Spleen (tissue), 11 donors: ENCODE measurements around the gene SCD5. TPM values are rescaled to one million over a fixed set of nuclear protein-coding genes. Genes with fewer than 3 reads are reported as not detected.

Source experiments
- DNase-seq: peaks from one replicate; pipeline ENCODE4 v3.0.0-alpha.2; 2020
- H3K27ac ChIP-seq, 8 donors: fragments of 200-600 bp; sonication (generic) in 7 of 8; 1 replicate in 4 of 8; 2 replicates in 4 of 8; pipeline versions ENCODE4 v1.5.0 to v1.8.0; 2016 to 2021; ENCODE audit warnings: inconsistent platforms in 4 of 8, mild to moderate bottlenecking in 4 of 8, moderate library complexity in 1 of 8
- H3K27me3 ChIP-seq, 7 donors: fragments of 200-600 bp; sonication (generic) in 6 of 7; replicated peaks in 1 of 7; 1 replicate in 4 of 7; 2 replicates in 3 of 7; pipeline versions ENCODE4 v1.5.0 to v1.8.0; 2016 to 2021; ENCODE audit warnings: inconsistent platforms in 3 of 7, mild to moderate bottlenecking in 1 of 7
- H3K36me3 ChIP-seq, 6 donors: fragments of 200-600 bp; sonication (generic) in 5 of 6; 1 replicate in 4 of 6; 2 replicates in 2 of 6; pipeline versions ENCODE4 v1.5.0 to v1.8.0; 2016 to 2021; ENCODE audit warnings: inconsistent platforms in 2 of 6
- H3K4me1 ChIP-seq, 6 donors: fragments of 200-600 bp; sonication (generic) in 5 of 6; 1 replicate in 3 of 6; 2 replicates in 3 of 6; pipeline versions ENCODE4 v1.5.0 to v1.8.0; 2016 to 2021; ENCODE audit warnings: inconsistent platforms in 3 of 6
- H3K4me3 ChIP-seq, 8 donors: fragments of 200-600 bp; sonication (generic) in 7 of 8; 1 replicate in 4 of 8; 2 replicates in 4 of 8; pipeline versions ENCODE4 v1.5.0 to v1.8.0; 2016 to 2021; ENCODE audit warnings: inconsistent platforms in 4 of 8, mild to moderate bottlenecking in 4 of 8, moderate library complexity in 2 of 8
- H3K9me3 ChIP-seq, 8 donors: fragments of 200-600 bp; sonication (generic) in 7 of 8; 1 replicate in 4 of 8; 2 replicates in 4 of 8; pipeline versions ENCODE4 v1.5.0 to v1.8.0; 2016 to 2021; ENCODE audit warnings: inconsistent platforms in 4 of 8
- POLR2A ChIP-seq, 3 donors: fragments of 450-650 bp; IDR thresholded peaks; one replicate each; pipeline ENCODE4 v1.5.1; 2017; ENCODE audit warnings: antibody characterized with exemption in 3 of 3, mild to moderate bottlenecking in 1 of 3
- POLR2AphosphoS5 ChIP-seq, 3 donors: sonication (generic); formaldehyde crosslinking; IDR thresholded peaks; one replicate each; pipeline ENCODE4 v1.5.1; 2017; ENCODE audit warnings: antibody characterized with exemption in 3 of 3
- WGBS, 5 donors: extraction: QIAGEN DNeasy Blood & Tissue Kit in 3 of 5; methylation state at CpG; one replicate each; pipeline versions ENCODE4 v1.1.5 to v1.1.7; 2013 to 2018; 5-methylcytosine and 5-hydroxymethylcytosine counted together
- intact Hi-C: fragments of 100-400 bp; cut with DNase I; formaldehyde crosslinking; loops from one replicate; pipeline ENCODE4 v1.15.0; 2023; ENCODE audit warnings: low total_unique reads
- polyA plus RNA-seq, 3 donors: library from polyadenylated mRNA; stranded (reverse); fragments of 200-250 nt; gene quantifications; one replicate each; pipeline ENCODE4 v1.2.1, GENCODE V29; 2013
- total RNA-seq, 7 donors: library from RNA; depleted of rRNA in 3 of 7; stranded (reverse); fragments of >200 nt in 3 of 7; fragmentation: NEBNext Ultra II Directional in 4 of 7; extraction: Animal tissue kit (Norgen Biotek cat#: 25700) in 4 of 7; gene quantifications; one replicate each; pipeline versions ENCODE4 v1.1.0 to v1.2.1, GENCODE V29; 2016 to 2021
- TF ChIP-seq, protein P1 (sequence below), 11 experiments: fragments of 200-600 bp in 7 of 11; fragments of 450-650 bp in 4 of 11; sonication (generic) in 4 of 11; IDR thresholded peaks in 8 of 11; conservative IDR thresholded peaks in 3 of 11; 1 replicate in 7 of 11; 2 replicates in 4 of 11; pipeline versions ENCODE4 v1.4.0 to v1.8.0; 2016 to 2021; ENCODE audit warnings: antibody characterized with exemption in 11 of 11, inconsistent platforms in 4 of 11, mild to moderate bottlenecking in 1 of 11
- donor health status: healthy with polysubstance abuse.
- donor health status: DM: no; HTN: no; CAD: no; lungs with moderate emphysema.
- donor health status: DM: no; HTN: no; CAD: no.
- donor health status: Bipolar disorder and iron deficiency.
- donor health status: healthy.
- donor health status: DM: no; HTN: no; CAD: no.
- donor health status: DM: yes; HTN: yes; CAD: no.

The SCD5 gene
- total and polyA plus RNA-seq, 10 donors = 0.85 to 7.2 (median 3.9) TPM

DNA sequence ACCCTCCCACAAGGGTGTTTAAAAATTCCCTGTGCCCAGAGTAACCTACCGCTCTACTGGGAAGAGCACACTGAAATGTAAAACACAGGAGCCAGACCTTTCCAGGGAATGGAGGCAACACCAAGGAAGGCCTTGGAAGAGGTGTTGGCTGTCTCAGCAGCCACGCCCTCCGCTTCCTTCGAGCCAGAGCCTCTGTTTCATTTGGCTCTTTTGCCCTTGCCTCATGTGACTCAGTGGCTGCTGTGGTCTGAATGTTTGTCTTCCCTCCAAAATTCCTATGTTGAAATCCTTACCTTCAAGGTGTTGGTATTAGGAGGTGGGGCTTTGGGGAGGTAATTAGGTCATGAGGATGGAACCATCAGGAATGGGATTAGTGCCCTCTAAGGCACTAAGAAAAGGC, 11.3 kb downstream of the SCD5 start:
- H3K9me3 ChIP-seq = no peaks in the 10 kb centered on the region
- DNase-seq = no peak
- H3K36me3 ChIP-seq = no peaks in the 10 kb centered on the region
- no peaks in the 10 kb centered on the region for H3K27me3 ChIP-seq
- no peak overlapping the region for H3K27ac ChIP-seq
- no peaks in the 10 kb centered on the region for H3K4me1 ChIP-seq
- WGBS, 5 donors = 88 to 96% (median 93%) methylated on average over 4 of the region's 4 CpGs
- H3K4me3 ChIP-seq = no peak overlapping the region
- intact Hi-C loops = no loop called here
- TF ChIP-seq POLR2AphosphoS5 (IDR thresholded peaks at IDR 0.05) (no peak), POLR2A (IDR thresholded peaks at IDR 0.05) (no peak)
- TF ChIP-seq, protein P1, sequence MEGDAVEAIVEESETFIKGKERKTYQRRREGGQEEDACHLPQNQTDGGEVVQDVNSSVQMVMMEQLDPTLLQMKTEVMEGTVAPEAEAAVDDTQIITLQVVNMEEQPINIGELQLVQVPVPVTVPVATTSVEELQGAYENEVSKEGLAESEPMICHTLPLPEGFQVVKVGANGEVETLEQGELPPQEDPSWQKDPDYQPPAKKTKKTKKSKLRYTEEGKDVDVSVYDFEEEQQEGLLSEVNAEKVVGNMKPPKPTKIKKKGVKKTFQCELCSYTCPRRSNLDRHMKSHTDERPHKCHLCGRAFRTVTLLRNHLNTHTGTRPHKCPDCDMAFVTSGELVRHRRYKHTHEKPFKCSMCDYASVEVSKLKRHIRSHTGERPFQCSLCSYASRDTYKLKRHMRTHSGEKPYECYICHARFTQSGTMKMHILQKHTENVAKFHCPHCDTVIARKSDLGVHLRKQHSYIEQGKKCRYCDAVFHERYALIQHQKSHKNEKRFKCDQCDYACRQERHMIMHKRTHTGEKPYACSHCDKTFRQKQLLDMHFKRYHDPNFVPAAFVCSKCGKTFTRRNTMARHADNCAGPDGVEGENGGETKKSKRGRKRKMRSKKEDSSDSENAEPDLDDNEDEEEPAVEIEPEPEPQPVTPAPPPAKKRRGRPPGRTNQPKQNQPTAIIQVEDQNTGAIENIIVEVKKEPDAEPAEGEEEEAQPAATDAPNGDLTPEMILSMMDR (IDR thresholded peaks at IDR 0.05 in 8 of 11, conservative IDR thresholded peaks at IDR 0.05 in 3 of 11) = no peak

DNA sequence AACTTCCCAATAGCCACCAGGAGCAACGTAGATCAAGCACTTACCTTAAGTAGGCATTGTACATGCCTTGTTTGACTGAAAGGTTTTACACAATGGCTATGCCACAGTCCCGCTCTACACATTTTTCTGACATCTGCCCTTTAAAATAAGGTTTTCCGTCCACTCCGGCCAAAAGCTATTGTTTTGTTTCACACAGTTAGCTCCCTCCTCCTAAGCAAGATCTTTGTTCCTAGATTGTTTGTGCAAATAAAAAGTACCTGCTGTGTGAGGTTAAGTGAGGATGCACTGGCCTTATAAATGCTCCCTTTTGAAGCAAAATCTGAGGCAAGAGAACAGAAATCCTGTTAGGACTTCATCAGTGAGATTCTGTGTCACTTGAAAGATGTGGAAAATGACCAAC, 11.8 kb downstream of the SCD5 start:
- WGBS, 5 donors = 68 to 91% (median 72%) methylated on average over 4 of the region's 4 CpGs

GRCh38 chr4:82785611-82786400, 12.8 kb downstream of the SCD5 start:
- H3K27ac ChIP-seq = no peak overlapping the region
- peaks cover 0 to 4% (median 1%) of the 10 kb centered on the region in 6 donors for H3K4me1 ChIP-seq
- no peaks in the 10 kb centered on the region for H3K36me3 ChIP-seq
- H3K9me3 ChIP-seq = no peaks in the 10 kb centered on the region
- no peak for DNase-seq
- H3K27me3 ChIP-seq = no peaks in the 10 kb centered on the region
- H3K4me3 ChIP-seq = no peak overlapping the region
- TF ChIP-seq POLR2AphosphoS5 (IDR thresholded peaks at IDR 0.05) = no peak
- no peak for TF ChIP-seq POLR2A (IDR thresholded peaks at IDR 0.05)
- TF ChIP-seq, protein P1 (IDR thresholded peaks at IDR 0.05 in 8 of 11, conservative IDR thresholded peaks at IDR 0.05 in 3 of 11) = no peak
- intact Hi-C loops = no loop called here
- WGBS, 5 donors = 67 to 78% (median 71%) methylated on average over 5 of the region's 5 CpGs

More for the DNA sequence above, 11.8 kb downstream of the SCD5 start:
- Histone ChIP-seq H3K4me1 (no peaks in the 10 kb centered on the region), H3K27me3 (no peaks in the 10 kb centered on the region), H3K4me3 (no peak overlapping the region), H3K9me3 (no peaks in the 10 kb centered on the region), H3K27ac (no peak overlapping the region), H3K36me3 (no peaks in the 10 kb centered on the region)
- intact Hi-C loops = no loop called here
- TF ChIP-seq POLR2AphosphoS5 (IDR thresholded peaks at IDR 0.05) (no peak), POLR2A (IDR thresholded peaks at IDR 0.05) (no peak)
- TF ChIP-seq, protein P1 (IDR thresholded peaks at IDR 0.05 in 8 of 11, conservative IDR thresholded peaks at IDR 0.05 in 3 of 11) = no peak
- no peak for DNase-seq

DNA sequence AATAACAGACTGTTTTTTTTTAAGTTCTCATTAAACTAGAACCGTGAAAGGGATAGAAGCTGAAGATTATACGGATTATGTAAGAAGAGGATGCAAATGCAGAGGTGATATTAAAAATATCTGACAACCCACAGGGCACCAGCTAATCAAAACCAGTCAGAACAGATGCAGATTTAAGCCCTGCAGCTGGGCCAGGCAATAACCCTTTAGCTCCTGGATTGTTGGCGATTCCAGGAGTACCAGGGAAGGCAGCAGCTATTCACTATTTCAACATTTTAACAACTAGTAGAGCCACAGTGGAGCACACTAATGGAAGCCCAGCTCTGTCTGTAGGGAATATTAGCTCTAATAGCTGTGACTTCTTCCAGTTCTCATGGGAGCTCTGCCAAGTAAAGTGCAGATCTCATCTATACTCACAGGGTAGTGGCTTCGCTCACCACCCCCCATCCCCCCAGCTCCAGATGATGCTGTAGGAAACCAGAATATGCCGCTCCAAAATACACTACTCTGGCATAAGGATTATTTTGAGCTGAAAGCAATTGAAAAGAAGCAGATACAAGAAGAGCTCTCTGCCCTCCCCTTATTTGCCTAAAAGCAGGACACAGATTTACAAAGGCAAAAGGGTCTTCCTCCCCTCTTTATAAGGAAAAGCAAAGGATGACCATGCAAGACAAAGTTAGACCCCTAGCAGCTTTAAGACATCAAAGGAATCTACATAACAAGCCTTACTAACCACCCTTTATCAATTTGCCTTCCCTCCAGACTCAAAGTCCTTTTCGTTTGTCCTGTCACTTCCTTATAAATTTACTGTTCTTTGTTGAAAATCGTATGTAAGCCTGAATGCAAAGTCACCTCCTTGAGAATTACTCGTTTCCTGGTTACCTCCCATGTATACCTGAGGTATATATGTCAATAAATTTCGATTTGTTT, 13.7 kb downstream of the SCD5 start:
- no peak for TF ChIP-seq POLR2A (IDR thresholded peaks at IDR 0.05)
- TF ChIP-seq, protein P1 (IDR thresholded peaks at IDR 0.05 in 8 of 11, conservative IDR thresholded peaks at IDR 0.05 in 3 of 11) = no peak
- no peak for TF ChIP-seq POLR2AphosphoS5 (IDR thresholded peaks at IDR 0.05)
- WGBS, 5 donors = 47 to 53% (median 50%) methylated on average over 9 of the region's 9 CpGs
- H3K9me3 ChIP-seq = no peaks in the 10 kb centered on the region
- no peak overlapping the region for H3K4me3 ChIP-seq
- intact Hi-C loops = no loop called here
- H3K4me1 ChIP-seq = peaks cover 0 to 9% (median 4%) of the 10 kb centered on the region in 6 donors
- no peak overlapping the region for H3K27ac ChIP-seq
- no peaks in the 10 kb centered on the region for H3K36me3 ChIP-seq
- DNase-seq = no peak
- H3K27me3 ChIP-seq = no peaks in the 10 kb centered on the region
